Liver (tissue), 9 donors: ENCODE results near the gene SMYD1. TPM values are rescaled to one million over a fixed set of nuclear protein-coding genes. Genes with fewer than 3 reads are reported as not detected.

Experiments used
- DNase-seq: peaks from one replicate; pipeline ENCODE4 v3.0.0-alpha.2; 2017; ENCODE audit warnings: low spot score
- H3K27ac ChIP-seq, 2 donors: one replicate each; pipeline ENCODE4 v1.7.0; 2013; ENCODE audit warnings: inconsistent platforms in 2 of 2, low read length in 2 of 2, control low read depth in 1 of 2, low read depth in 1 of 2, mild to moderate bottlenecking in 1 of 2
- H3K27me3 ChIP-seq, 4 donors: one replicate each; pipeline versions ENCODE4 v1.6.1 to v1.7.0; 2013; ENCODE audit warnings: low read length in 3 of 4, inconsistent platforms in 1 of 4, mild to moderate bottlenecking in 1 of 4, moderate library complexity in 1 of 4; ENCODE audit not compliant: control insufficient read depth in 4 of 4, insufficient read depth in 4 of 4
- H3K36me3 ChIP-seq, 4 donors: one replicate each; pipeline versions ENCODE4 v1.6.1 to v1.7.0; 2013; ENCODE audit warnings: low read length in 3 of 4, mild to moderate bottlenecking in 3 of 4, low read depth in 1 of 4, moderate library complexity in 1 of 4; ENCODE audit not compliant: control insufficient read depth in 4 of 4, insufficient read depth in 3 of 4
- H3K4me1 ChIP-seq, 4 donors: one replicate each; pipeline versions ENCODE4 v1.6.1 to v1.7.0; 2013; ENCODE audit warnings: low read length in 3 of 4, mild to moderate bottlenecking in 3 of 4, moderate library complexity in 1 of 4; ENCODE audit not compliant: control insufficient read depth in 4 of 4, insufficient read depth in 4 of 4
- H3K4me3 ChIP-seq, 3 donors: one replicate each; pipeline versions ENCODE4 v1.6.1 to v1.7.0; 2013; ENCODE audit warnings: low read length in 3 of 3, control low read depth in 1 of 3, low read depth in 1 of 3, mild to moderate bottlenecking in 1 of 3
- H3K9ac ChIP-seq, 2 donors: one replicate each; pipeline ENCODE4 v1.7.0; 2013; ENCODE audit warnings: low read length in 2 of 2, mild to moderate bottlenecking in 2 of 2, moderate library complexity in 2 of 2, control low read depth in 1 of 2, low read depth in 1 of 2
- H3K9me3 ChIP-seq, 4 donors: one replicate each; pipeline versions ENCODE4 v1.6.1 to v1.7.0; 2013; ENCODE audit warnings: low read length in 3 of 4; ENCODE audit not compliant: control insufficient read depth in 4 of 4
- ATF3 ChIP-seq: IDR thresholded peaks from 2 replicates; pipeline ENCODE4 v1.6.1; 2016; ENCODE audit warnings: antibody characterized with exemption
- EGR1 ChIP-seq, 2 donors: IDR thresholded peaks; 2 replicates each; pipeline ENCODE4 v1.6.1; 2016 to 2018; ENCODE audit warnings: antibody characterized with exemption in 2 of 2, low read depth in 2 of 2
- FOXA1 ChIP-seq: IDR thresholded peaks from 2 replicates; pipeline ENCODE4 v1.6.1; 2016; ENCODE audit warnings: antibody characterized with exemption
- FOXA2 ChIP-seq: IDR thresholded peaks from 2 replicates; pipeline ENCODE4 v1.6.1; 2016; ENCODE audit warnings: antibody characterized with exemption
- HNF4G ChIP-seq: IDR thresholded peaks from 2 replicates; pipeline ENCODE4 v1.6.1; 2016; ENCODE audit warnings: antibody characterized with exemption
- JUND ChIP-seq, 2 donors: IDR thresholded peaks; 2 replicates each; pipeline ENCODE4 v1.6.1; 2016; ENCODE audit warnings: antibody characterized with exemption in 2 of 2
- MAX ChIP-seq: IDR thresholded peaks from 2 replicates; pipeline ENCODE4 v1.6.1; 2016; ENCODE audit warnings: antibody characterized with exemption
- NR2F2 ChIP-seq: IDR thresholded peaks from 2 replicates; pipeline ENCODE4 v1.6.1; 2016; ENCODE audit warnings: antibody characterized with exemption
- RAD21 ChIP-seq, 2 donors: IDR thresholded peaks; 2 replicates each; pipeline ENCODE4 v1.6.1; 2016; ENCODE audit warnings: antibody characterized with exemption in 2 of 2, mild to moderate bottlenecking in 2 of 2
- REST ChIP-seq: IDR thresholded peaks from 2 replicates; pipeline ENCODE4 v1.6.1; 2016; ENCODE audit warnings: antibody characterized with exemption, mild to moderate bottlenecking
- SP1 ChIP-seq: IDR thresholded peaks from 2 replicates; pipeline ENCODE4 v1.6.1; 2018; ENCODE audit warnings: antibody characterized with exemption, mild to moderate bottlenecking
- TAF1 ChIP-seq: conservative IDR thresholded peaks from 2 replicates; pipeline ENCODE4 v1.6.1; 2016; ENCODE audit warnings: antibody characterized with exemption, mild to moderate bottlenecking
- YY1 ChIP-seq: IDR thresholded peaks from 2 replicates; pipeline ENCODE4 v1.6.1; 2016; ENCODE audit warnings: antibody characterized with exemption, mild to moderate bottlenecking
- ZBTB33 ChIP-seq: IDR thresholded peaks from 2 replicates; pipeline ENCODE4 v1.6.1; 2016; ENCODE audit warnings: antibody characterized with exemption
- WGBS: extraction: QIAGEN DNeasy Blood & Tissue Kit; methylation state at CpG from one replicate; pipeline ENCODE4 v1.1.7; 2013; 5-methylcytosine and 5-hydroxymethylcytosine counted together
- polyA plus RNA-seq, 2 donors: library from polyadenylated mRNA; stranded (reverse) in 1 of 2; unstranded in 1 of 2; fragments of 200-250 nt in 1 of 2; fragments of >200 nt in 1 of 2; fragmentation: Nextera tagmentation in 1 of 2; extraction: Ambion mirVana in 1 of 2; gene quantifications; one replicate each; pipeline versions ENCODE4 v1.2.1 to v1.2.3, GENCODE V29; 2013 to 2015
- total RNA-seq, 2 donors: library from RNA; depleted of rRNA; stranded (reverse); fragments of >200 nt; gene quantifications; one replicate each; pipeline ENCODE4 v1.2.3, GENCODE V29; 2014
- donor health status: healthy.
- donor health status: healthy.
- donor health status: healthy.
- donor health status: healthy.
- donor health status: healthy.

SMYD1 gene
- total and polyA plus RNA-seq, 4 donors = not detected

GRCh38 chr2:88095022-88095421, 27.4 kb downstream of the SMYD1 start:
- no peak overlapping the region for H3K4me3 ChIP-seq
- WGBS = 92% methylated on average over 3 of the region's 3 CpGs
- no peak for TF ChIP-seq FOXA2
- TF ChIP-seq SP1 = no peak
- TF ChIP-seq REST = no peak
- TF ChIP-seq RAD21 (IDR thresholded peaks at IDR 0.05) = no peak
- no peak for TF ChIP-seq ZBTB33
- TF ChIP-seq EGR1 (IDR thresholded peaks at IDR 0.05; ENCODE audit: low read depth in 2 of 2) = no peak
- no peak for TF ChIP-seq YY1
- TF ChIP-seq JUND (IDR thresholded peaks at IDR 0.05) = no peak
- TF ChIP-seq HNF4G = no peak
- no peak for TF ChIP-seq NR2F2

GRCh38 chr2:88096708-88097107, 29.1 kb downstream of the SMYD1 start:
- WGBS = 85% methylated on average over 5 of the region's 5 CpGs
- no peak overlapping the region for H3K4me3 ChIP-seq
- no peaks in the 10 kb centered on the region for H3K27me3 ChIP-seq
- H3K9ac ChIP-seq = no peak overlapping the region
- peaks cover 0 to 13% (median 12%) of the 10 kb centered on the region in 4 donors for H3K4me1 ChIP-seq
- H3K9me3 ChIP-seq = no peaks in the 10 kb centered on the region
- DNase-seq = no peak
- H3K27ac ChIP-seq = no peak overlapping the region
- TF ChIP-seq YY1 (no peak), ATF3 (no peak), TAF1 (no peak), REST (no peak), FOXA1 (no peak), MAX (no peak), NR2F2 (no peak)
- H3K36me3 ChIP-seq = no peaks in the 10 kb centered on the region

More at GRCh38 chr2:88095022-88095421, 27.4 kb downstream of the SMYD1 start:
- Histone ChIP-seq H3K9ac (no peak overlapping the region), H3K9me3 (no peaks in the 10 kb centered on the region), H3K27me3 (no peaks in the 10 kb centered on the region), H3K27ac (no peak overlapping the region), H3K4me1 (peaks cover 0 to 2% (median 1%) of the 10 kb centered on the region in 4 donors), H3K36me3 (no peaks in the 10 kb centered on the region)
- no peak for DNase-seq
